Adrenal gland (tissue), 12 donors: Measurements from ENCODE around the gene DHX30. TPM values are rescaled to one million over a fixed set of nuclear protein-coding genes. Genes with fewer than 3 reads are reported as not detected.

Experiments
- DNase-seq, 7 donors: peaks; one replicate each; pipeline ENCODE4 v3.0.0-alpha.2; 2019 to 2020
- H3K27ac ChIP-seq, 5 donors: fragments of 200-600 bp; sonication (generic) in 4 of 5; 1 replicate in 3 of 5; 2 replicates in 2 of 5; pipeline versions ENCODE4 v1.5.1 to v1.8.0; 2016 to 2020; ENCODE audit warnings: mild to moderate bottlenecking in 1 of 5
- H3K27me3 ChIP-seq: fragments of 200-600 bp; 2 replicates; pipeline ENCODE4 v1.8.0; 2021
- H3K36me3 ChIP-seq, 2 donors: fragments of 200-600 bp; replicated peaks in 1 of 2; 1 replicate in 1 of 2; 2 replicates in 1 of 2; pipeline versions ENCODE4 v1.5.1 to v1.8.0; 2018 to 2022
- H3K4me1 ChIP-seq, 2 donors: fragments of 200-600 bp; replicated peaks in 1 of 2; 1 replicate in 1 of 2; 2 replicates in 1 of 2; pipeline versions ENCODE4 v1.5.1 to v1.8.0; 2018 to 2021
- H3K4me3 ChIP-seq, 4 donors: fragments of 200-600 bp; sonication (generic) in 3 of 4; one replicate each; pipeline ENCODE4 v1.5.1; 2016 to 2018
- H3K9me3 ChIP-seq, 3 donors: fragments of 200-600 bp; sonication (generic) in 1 of 3; replicated peaks in 1 of 3; 1 replicate in 2 of 3; 2 replicates in 1 of 3; pipeline versions ENCODE4 v1.5.1 to v1.8.0; 2016 to 2021
- POLR2A ChIP-seq, 2 donors: fragments of 450-650 bp; IDR thresholded peaks; one replicate each; pipeline ENCODE4 v1.6.1; 2017; ENCODE audit warnings: antibody characterized with exemption in 2 of 2, mild to moderate bottlenecking in 2 of 2, moderate library complexity in 1 of 2
- WGBS, 4 donors: extraction: QIAGEN DNeasy Blood & Tissue Kit in 2 of 4; methylation state at CpG; one replicate each; pipeline versions ENCODE4 v1.1.5 to v1.1.7; 2013 to 2017; 5-methylcytosine and 5-hydroxymethylcytosine counted together
- intact Hi-C, 2 donors: fragments of 100-400 bp; cut with DNase I; formaldehyde crosslinking; loops; one replicate each; pipeline versions ENCODE4 v1.14.1 to v1.15.0; 2022 to 2023
- polyA plus RNA-seq, 3 donors: library from polyadenylated mRNA; stranded (reverse); fragments of 200-250 nt in 2 of 3; fragments of 350-450 nt in 1 of 3; fragmentation: Illumina TruSeq in 1 of 3; extraction: RNeasy Lipid Tissue Mini Kit (QIAGEN cat#74804) in 1 of 3; gene quantifications; one replicate each; pipeline ENCODE4 v1.2.3, GENCODE V29; 2013 to 2014
- total RNA-seq, 9 donors: library from RNA; depleted of rRNA in 4 of 9; stranded (reverse); fragments of >200 nt in 4 of 9; fragments of 120-200 nt in 1 of 9; fragmentation: NEBNext Ultra II Directional in 1 of 9; extraction: Animal tissue kit (Norgen Biotek cat#: 25700) in 1 of 9; gene quantifications; one replicate each; pipeline versions ENCODE4 v1.1.0 to v1.2.4, GENCODE V29; 2013 to 2023
- TF ChIP-seq, protein P1 (sequence below), 6 experiments: fragments of 450-650 bp in 4 of 6; fragments of 200-600 bp in 2 of 6; sonication (generic) in 1 of 6; IDR thresholded peaks; 1 replicate in 5 of 6; 2 replicates in 1 of 6; pipeline versions ENCODE4 v1.5.1 to v1.8.0; 2016 to 2021; ENCODE audit warnings: antibody characterized with exemption in 6 of 6, mild to moderate bottlenecking in 2 of 6, moderate library complexity in 1 of 6
- donor health status: healthy with polysubstance abuse.
- donor health status: Bipolar disorder and iron deficiency.
- donor health status: DM: yes; HTN: yes; CAD: no.
- donor health status: DM: no; HTN: no; CAD: no.
- donor health status: DM: no; HTN: no; CAD: no.
- donor health status: DM: yes; HTN: yes; CAD: no.

The DHX30 gene
- total and polyA plus RNA-seq, 12 donors = 35.5 to 79.9 (median 62.2) TPM

- Histone ChIP-seq H3K9me3 (no peaks in the 10 kb centered on the region), H3K27me3 (no peaks in the 10 kb centered on the region), H3K27ac (no peak overlapping the region), H3K36me3 (peaks cover 0 to 55% of the 10 kb centered on the region in 2 donors), H3K4me1 (no peaks in the 10 kb centered on the region), H3K4me3 (no peak overlapping the region)
- peak in 1 of 7 donors; percentile 35 for DNase-seq
- 81 to 87% (median 84%) methylated on average over 4 of the region's 4 CpGs for WGBS, 4 donors
- intact Hi-C loops = no loop called here
- TF ChIP-seq, protein P1, sequence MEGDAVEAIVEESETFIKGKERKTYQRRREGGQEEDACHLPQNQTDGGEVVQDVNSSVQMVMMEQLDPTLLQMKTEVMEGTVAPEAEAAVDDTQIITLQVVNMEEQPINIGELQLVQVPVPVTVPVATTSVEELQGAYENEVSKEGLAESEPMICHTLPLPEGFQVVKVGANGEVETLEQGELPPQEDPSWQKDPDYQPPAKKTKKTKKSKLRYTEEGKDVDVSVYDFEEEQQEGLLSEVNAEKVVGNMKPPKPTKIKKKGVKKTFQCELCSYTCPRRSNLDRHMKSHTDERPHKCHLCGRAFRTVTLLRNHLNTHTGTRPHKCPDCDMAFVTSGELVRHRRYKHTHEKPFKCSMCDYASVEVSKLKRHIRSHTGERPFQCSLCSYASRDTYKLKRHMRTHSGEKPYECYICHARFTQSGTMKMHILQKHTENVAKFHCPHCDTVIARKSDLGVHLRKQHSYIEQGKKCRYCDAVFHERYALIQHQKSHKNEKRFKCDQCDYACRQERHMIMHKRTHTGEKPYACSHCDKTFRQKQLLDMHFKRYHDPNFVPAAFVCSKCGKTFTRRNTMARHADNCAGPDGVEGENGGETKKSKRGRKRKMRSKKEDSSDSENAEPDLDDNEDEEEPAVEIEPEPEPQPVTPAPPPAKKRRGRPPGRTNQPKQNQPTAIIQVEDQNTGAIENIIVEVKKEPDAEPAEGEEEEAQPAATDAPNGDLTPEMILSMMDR (IDR thresholded peaks at IDR 0.05) = no peak
- no peak for TF ChIP-seq POLR2A (IDR thresholded peaks at IDR 0.05)
These were observed 70.0 kb downstream of the DHX30 start for GRCh38 chr3:47872916-47873315.

- no peak overlapping the region for H3K4me3 ChIP-seq
- WGBS, 4 donors = 94 to 100% (median 99%) methylated on average over 2 of the region's 2 CpGs
- H3K36me3 ChIP-seq = peaks cover 0 to 40% of the 10 kb centered on the region in 2 donors
- TF ChIP-seq POLR2A (IDR thresholded peaks at IDR 0.05) = no peak
- TF ChIP-seq, protein P1 (IDR thresholded peaks at IDR 0.05) = no peak
- no peaks in the 10 kb centered on the region for H3K4me1 ChIP-seq
- H3K9me3 ChIP-seq = no peaks in the 10 kb centered on the region
- no peak overlapping the region for H3K27ac ChIP-seq
- no peaks in the 10 kb centered on the region for H3K27me3 ChIP-seq
- no peak for DNase-seq
- intact Hi-C loops = no loop called here
These were observed 71.5 kb downstream of the DHX30 start for GRCh38 chr3:47874438-47874837.

- H3K27me3 ChIP-seq = no peaks in the 10 kb centered on the region
- intact Hi-C loops = no loop called here
- WGBS, 4 donors = 64 to 67% (median 65%) methylated on average over 1 of the region's 1 CpG
- no peak for DNase-seq
- peaks cover 0 to 36% of the 10 kb centered on the region in 2 donors for H3K36me3 ChIP-seq
- no peaks in the 10 kb centered on the region for H3K4me1 ChIP-seq
- no peaks in the 10 kb centered on the region for H3K9me3 ChIP-seq
- no peak overlapping the region for H3K4me3 ChIP-seq
- TF ChIP-seq POLR2A (IDR thresholded peaks at IDR 0.05) = no peak
- H3K27ac ChIP-seq = no peak overlapping the region
These were observed 72.0 kb downstream of the DHX30 start for GRCh38 chr3:47874913-47875312.

DNA sequence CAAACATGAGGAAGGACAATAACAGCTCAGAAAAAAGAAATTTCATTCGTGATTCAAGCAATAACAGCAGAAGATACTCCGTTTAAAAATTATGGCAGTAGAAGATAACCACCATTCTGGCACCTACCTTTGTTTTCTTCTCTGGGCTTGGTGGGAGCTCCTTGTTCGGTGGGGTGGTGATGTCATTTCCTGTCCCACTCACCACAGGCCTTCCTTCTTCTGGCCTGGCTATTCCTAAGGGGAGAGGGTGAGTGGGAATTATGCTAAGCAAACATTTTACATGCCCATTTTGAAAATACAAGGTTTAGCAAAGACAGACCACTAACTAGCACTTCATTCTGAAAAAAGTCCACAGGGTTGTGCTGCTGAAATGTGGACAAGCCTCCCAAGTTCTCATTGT lies 74.4 kb downstream of the DHX30 start:
- intact Hi-C loops = no loop called here
- TF ChIP-seq, protein P1 (IDR thresholded peaks at IDR 0.05) = no peak
- TF ChIP-seq POLR2A (IDR thresholded peaks at IDR 0.05) = no peak
- WGBS, 4 donors = 73 to 85% (median 77%) methylated on average over 3 of the region's 3 CpGs
- Histone ChIP-seq H3K4me3 (no peak overlapping the region), H3K9me3 (no peaks in the 10 kb centered on the region), H3K4me1 (no peaks in the 10 kb centered on the region), H3K27me3 (no peaks in the 10 kb centered on the region), H3K27ac (peak overlapping the region in 1 of 5 donors; percentile 24), H3K36me3 (peaks cover 0 to 13% of the 10 kb centered on the region in 2 donors)
- no peak for DNase-seq

DNA sequence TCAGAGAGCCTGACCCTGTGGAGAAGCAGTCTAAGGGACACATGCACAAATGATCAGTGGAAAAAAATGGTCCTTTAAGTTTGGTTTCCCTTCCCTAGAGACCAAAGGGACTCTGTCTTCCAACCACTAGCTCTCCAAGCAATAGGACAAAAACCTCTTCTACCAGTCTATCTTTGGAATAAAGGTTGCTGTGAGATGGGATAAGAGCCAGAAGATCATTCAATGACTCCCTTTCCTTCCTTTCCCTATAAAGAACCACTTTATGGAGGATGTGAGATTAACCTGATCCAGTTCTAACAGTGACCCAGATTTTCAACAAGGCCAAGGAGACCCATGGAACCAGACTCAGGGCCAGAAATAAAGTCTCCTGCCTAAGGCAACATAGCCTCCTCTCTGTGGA lies 74.8 kb downstream of the DHX30 start:
- peak overlapping the region in 1 of 5 donors; percentile 24 for H3K27ac ChIP-seq
- intact Hi-C loops = no loop called here

More for the DNA sequence above, 74.8 kb downstream of the DHX30 start:
- peaks cover 0 to 12% of the 10 kb centered on the region in 2 donors for H3K36me3 ChIP-seq
- H3K4me3 ChIP-seq = no peak overlapping the region
- DNase-seq = no peak
- TF ChIP-seq, protein P1 (IDR thresholded peaks at IDR 0.05) = no peak
- no peak for TF ChIP-seq POLR2A (IDR thresholded peaks at IDR 0.05)
- H3K9me3 ChIP-seq = no peaks in the 10 kb centered on the region
- H3K27me3 ChIP-seq = no peaks in the 10 kb centered on the region
- no peaks in the 10 kb centered on the region for H3K4me1 ChIP-seq
